GM19351 (cell line): Measurements from ENCODE around the gene ESAM.
"Not testable (repeated sequence)": the region's sequence is repeated elsewhere in the genome, so short reads cannot be mapped to it uniquely, and the experiment has no call there.

ENCODE experiments used
- ATAC-seq: cut with Tn5 transposase; IDR thresholded peaks from one replicate; pipeline ENCODE4 v1.9.1; 2021; ENCODE audit warnings: mild to moderate bottlenecking, moderate library complexity; ENCODE audit not compliant: unreplicated experiment

ESAM gene

GRCh38 chr11:124776865-124777645 is 15.0 kb upstream of the ESAM start:
- no peak for ATAC-seq

GRCh38 chr11:124770959-124771358 is 8.9 kb upstream of the ESAM start:
- ATAC-seq = not testable (repeated sequence)

- no peak for ATAC-seq
Measured at GRCh38 chr11:124769806-124770774, 8.0 kb upstream of the ESAM start.

- no peak for ATAC-seq
Measured at GRCh38 chr11:124768914-124769313, 6.8 kb upstream of the ESAM start.

GRCh38 chr11:124766156-124766555 is 4.1 kb upstream of the ESAM start:
- ATAC-seq = no peak

- ATAC-seq = peak; percentile 30
Measured at GRCh38 chr11:124763156-124763947, 1.3 kb upstream of the ESAM start.

GRCh38 chr11:124762624-124763155 is 600 bp upstream of the ESAM start:
- peak; percentile 6 for ATAC-seq

- ATAC-seq = no peak
Measured at GRCh38 chr11:124761301-124762104, 587 bp downstream of the ESAM start.

- ATAC-seq = no peak
Measured at GRCh38 chr11:124760806-124761205, 1.3 kb downstream of the ESAM start.

- ATAC-seq = peak; percentile 26
Measured at GRCh38 chr11:124760205-124760652, 1.9 kb downstream of the ESAM start.

- no peak for ATAC-seq
Measured at GRCh38 chr11:124759266-124760204, 2.6 kb downstream of the ESAM start.

GRCh38 chr11:124758355-124759265 is 3.5 kb downstream of the ESAM start:
- ATAC-seq = peak; percentile 59

- ATAC-seq = no peak
Measured at GRCh38 chr11:124757320-124757719, 4.8 kb downstream of the ESAM start.

GRCh38 chr11:124756753-124757227 is 5.3 kb downstream of the ESAM start:
- ATAC-seq = no peak

- no peak for ATAC-seq
Measured at GRCh38 chr11:124756033-124756752, 5.9 kb downstream of the ESAM start.

- no peak for ATAC-seq
Measured at GRCh38 chr11:124754710-124755109, 7.4 kb downstream of the ESAM start.

- no peak for ATAC-seq
Measured at GRCh38 chr11:124754309-124754708, 7.8 kb downstream of the ESAM start.
